HG03565 (cell line): ENCODE measurements around the gene BAZ2A.
A peak's percentile ranks its signal among the peaks of the same experiment; 100 is the strongest.
"Not testable (repeated sequence)": the region's sequence is repeated elsewhere in the genome, so short reads cannot be mapped to it uniquely, and the experiment has no call there.

Experiments
- ATAC-seq: cut with Tn5 transposase; IDR thresholded peaks from one replicate; pipeline ENCODE4 v1.9.1; 2021; ENCODE audit warnings: mild to moderate bottlenecking, moderate library complexity; ENCODE audit not compliant: unreplicated experiment

Gene BAZ2A

GRCh38 chr12:56630180-56630632, at the start of gene BAZ2A:
BAZ2A (minus strand) TSS chr12:56630326; CDS start chr12:56617530, 12,796 bp downstream.
- peak; percentile 44 for ATAC-seq

- no peak for ATAC-seq
These were observed 48.7 kb upstream of the BAZ2A start for GRCh38 chr12:56678852-56679251.

- ATAC-seq: no peak
These were observed 47.6 kb upstream of the BAZ2A start for GRCh38 chr12:56677680-56678079.

- no peak for ATAC-seq
These were observed 46.9 kb upstream of the BAZ2A start for GRCh38 chr12:56676851-56677580.

- no peak for ATAC-seq
These were observed 41.5 kb upstream of the BAZ2A start for GRCh38 chr12:56671608-56672007.

- no peak for ATAC-seq
These were observed 40.7 kb upstream of the BAZ2A start for GRCh38 chr12:56670836-56671235.

GRCh38 chr12:56668197-56668457, 38.0 kb upstream of the BAZ2A start:
- no peak for ATAC-seq

- ATAC-seq: no peak
These were observed 32.0 kb upstream of the BAZ2A start for GRCh38 chr12:56661979-56662638.

GRCh38 chr12:56661560-56661959, 31.4 kb upstream of the BAZ2A start:
- ATAC-seq: no peak

GRCh38 chr12:56658921-56659320, 28.8 kb upstream of the BAZ2A start:
- ATAC-seq: no peak

GRCh38 chr12:56657416-56658379, 27.6 kb upstream of the BAZ2A start:
- no peak for ATAC-seq

GRCh38 chr12:56653781-56654180, 23.7 kb upstream of the BAZ2A start:
- not testable (repeated sequence) for ATAC-seq

- not testable (repeated sequence) for ATAC-seq
These were observed 17.9 kb upstream of the BAZ2A start for GRCh38 chr12:56648023-56648422.

- peak; percentile 97 for ATAC-seq
These were observed 15.8 kb upstream of the BAZ2A start, which contains the start of gene ATP5F1B for GRCh38 chr12:56645717-56646446. ATP5F1B (minus strand) TSS chr12:56645984; CDS start chr12:56645963, 21 bp downstream.

- no peak for ATAC-seq
These were observed 15.1 kb upstream of the BAZ2A start for GRCh38 chr12:56645201-56645716.

- no peak for ATAC-seq
These were observed 14.5 kb upstream of the BAZ2A start for GRCh38 chr12:56644654-56645053.

GRCh38 chr12:56641219-56641618, 11.1 kb upstream of the BAZ2A start:
- ATAC-seq: no peak

GRCh38 chr12:56637621-56638020, 7.5 kb upstream of the BAZ2A start:
- no peak for ATAC-seq

- peak; percentile 35 for ATAC-seq
These were observed 6.8 kb upstream of the BAZ2A start for GRCh38 chr12:56636675-56637540.
